ENCODE measurements around the gene OSBPL9.

- TF ChIP-seq, protein P1, sequence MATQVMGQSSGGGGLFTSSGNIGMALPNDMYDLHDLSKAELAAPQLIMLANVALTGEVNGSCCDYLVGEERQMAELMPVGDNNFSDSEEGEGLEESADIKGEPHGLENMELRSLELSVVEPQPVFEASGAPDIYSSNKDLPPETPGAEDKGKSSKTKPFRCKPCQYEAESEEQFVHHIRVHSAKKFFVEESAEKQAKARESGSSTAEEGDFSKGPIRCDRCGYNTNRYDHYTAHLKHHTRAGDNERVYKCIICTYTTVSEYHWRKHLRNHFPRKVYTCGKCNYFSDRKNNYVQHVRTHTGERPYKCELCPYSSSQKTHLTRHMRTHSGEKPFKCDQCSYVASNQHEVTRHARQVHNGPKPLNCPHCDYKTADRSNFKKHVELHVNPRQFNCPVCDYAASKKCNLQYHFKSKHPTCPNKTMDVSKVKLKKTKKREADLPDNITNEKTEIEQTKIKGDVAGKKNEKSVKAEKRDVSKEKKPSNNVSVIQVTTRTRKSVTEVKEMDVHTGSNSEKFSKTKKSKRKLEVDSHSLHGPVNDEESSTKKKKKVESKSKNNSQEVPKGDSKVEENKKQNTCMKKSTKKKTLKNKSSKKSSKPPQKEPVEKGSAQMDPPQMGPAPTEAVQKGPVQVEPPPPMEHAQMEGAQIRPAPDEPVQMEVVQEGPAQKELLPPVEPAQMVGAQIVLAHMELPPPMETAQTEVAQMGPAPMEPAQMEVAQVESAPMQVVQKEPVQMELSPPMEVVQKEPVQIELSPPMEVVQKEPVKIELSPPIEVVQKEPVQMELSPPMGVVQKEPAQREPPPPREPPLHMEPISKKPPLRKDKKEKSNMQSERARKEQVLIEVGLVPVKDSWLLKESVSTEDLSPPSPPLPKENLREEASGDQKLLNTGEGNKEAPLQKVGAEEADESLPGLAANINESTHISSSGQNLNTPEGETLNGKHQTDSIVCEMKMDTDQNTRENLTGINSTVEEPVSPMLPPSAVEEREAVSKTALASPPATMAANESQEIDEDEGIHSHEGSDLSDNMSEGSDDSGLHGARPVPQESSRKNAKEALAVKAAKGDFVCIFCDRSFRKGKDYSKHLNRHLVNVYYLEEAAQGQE (tag by site-specific recombination; IDR thresholded peaks at IDR 0.05) = no peak
- TF ChIP-seq ZSCAN30 (tag by site-specific recombination; IDR thresholded peaks at IDR 0.05) (no peak), BCL11B (tag by site-specific recombination; IDR thresholded peaks at IDR 0.05; ENCODE audit: low read depth) (no peak), ZNF239 (tag by site-specific recombination; IDR thresholded peaks at IDR 0.05) (no peak), ZFP37 (tag by site-specific recombination; IDR thresholded peaks at IDR 0.05) (no peak), ZNF274 (IDR thresholded peaks at IDR 0.05; ENCODE audit: low read length) (no peak), ZNF274 (tag by site-specific recombination; IDR thresholded peaks at IDR 0.05; ENCODE audit: borderline replicate concordance) (no peak)
- TF ChIP-seq, protein P2, sequence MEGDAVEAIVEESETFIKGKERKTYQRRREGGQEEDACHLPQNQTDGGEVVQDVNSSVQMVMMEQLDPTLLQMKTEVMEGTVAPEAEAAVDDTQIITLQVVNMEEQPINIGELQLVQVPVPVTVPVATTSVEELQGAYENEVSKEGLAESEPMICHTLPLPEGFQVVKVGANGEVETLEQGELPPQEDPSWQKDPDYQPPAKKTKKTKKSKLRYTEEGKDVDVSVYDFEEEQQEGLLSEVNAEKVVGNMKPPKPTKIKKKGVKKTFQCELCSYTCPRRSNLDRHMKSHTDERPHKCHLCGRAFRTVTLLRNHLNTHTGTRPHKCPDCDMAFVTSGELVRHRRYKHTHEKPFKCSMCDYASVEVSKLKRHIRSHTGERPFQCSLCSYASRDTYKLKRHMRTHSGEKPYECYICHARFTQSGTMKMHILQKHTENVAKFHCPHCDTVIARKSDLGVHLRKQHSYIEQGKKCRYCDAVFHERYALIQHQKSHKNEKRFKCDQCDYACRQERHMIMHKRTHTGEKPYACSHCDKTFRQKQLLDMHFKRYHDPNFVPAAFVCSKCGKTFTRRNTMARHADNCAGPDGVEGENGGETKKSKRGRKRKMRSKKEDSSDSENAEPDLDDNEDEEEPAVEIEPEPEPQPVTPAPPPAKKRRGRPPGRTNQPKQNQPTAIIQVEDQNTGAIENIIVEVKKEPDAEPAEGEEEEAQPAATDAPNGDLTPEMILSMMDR (tag by site-specific recombination; IDR thresholded peaks at IDR 0.05) = no peak
- TF ChIP-seq, protein P3, sequence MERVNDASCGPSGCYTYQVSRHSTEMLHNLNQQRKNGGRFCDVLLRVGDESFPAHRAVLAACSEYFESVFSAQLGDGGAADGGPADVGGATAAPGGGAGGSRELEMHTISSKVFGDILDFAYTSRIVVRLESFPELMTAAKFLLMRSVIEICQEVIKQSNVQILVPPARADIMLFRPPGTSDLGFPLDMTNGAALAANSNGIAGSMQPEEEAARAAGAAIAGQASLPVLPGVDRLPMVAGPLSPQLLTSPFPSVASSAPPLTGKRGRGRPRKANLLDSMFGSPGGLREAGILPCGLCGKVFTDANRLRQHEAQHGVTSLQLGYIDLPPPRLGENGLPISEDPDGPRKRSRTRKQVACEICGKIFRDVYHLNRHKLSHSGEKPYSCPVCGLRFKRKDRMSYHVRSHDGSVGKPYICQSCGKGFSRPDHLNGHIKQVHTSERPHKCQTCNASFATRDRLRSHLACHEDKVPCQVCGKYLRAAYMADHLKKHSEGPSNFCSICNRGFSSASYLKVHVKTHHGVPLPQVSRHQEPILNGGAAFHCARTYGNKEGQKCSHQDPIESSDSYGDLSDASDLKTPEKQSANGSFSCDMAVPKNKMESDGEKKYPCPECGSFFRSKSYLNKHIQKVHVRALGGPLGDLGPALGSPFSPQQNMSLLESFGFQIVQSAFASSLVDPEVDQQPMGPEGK (tag by site-specific recombination; IDR thresholded peaks at IDR 0.05) = no peak
Observed at GRCh38 chr1:51654000-51654399, 37.1 kb downstream of the OSBPL9 start.

All from HEK293 (cell line).